Uterus (tissue), 2 donors: Measurements from ENCODE around the gene PSMG4.

Experiments used
- CTCF ChIP-seq, 4 experiments: fragments of 200-600 bp in 2 of 4; fragments of 450-650 bp in 2 of 4; sonication (generic) in 2 of 4; IDR thresholded peaks; one replicate each; pipeline ENCODE4 v1.5.1; 2016 to 2019; ENCODE audit warnings: antibody characterized with exemption in 4 of 4, mild to moderate bottlenecking in 2 of 4, moderate library complexity in 1 of 4
- POLR2A ChIP-seq, 2 donors: fragments of 450-650 bp; IDR thresholded peaks; one replicate each; pipeline ENCODE4 v1.6.1; 2016; ENCODE audit warnings: antibody characterized with exemption in 2 of 2, mild to moderate bottlenecking in 1 of 2, moderate library complexity in 1 of 2

GRCh38 chr6:3232017-3232945, 26.5 kb upstream of the PSMG4 start:
- TF ChIP-seq POLR2A (IDR thresholded peaks at IDR 0.05) (no peak), CTCF (IDR thresholded peaks at IDR 0.05) (no peak)
